ENCODE measurements around the gene CAMK1D. TPM values are rescaled to one million over a fixed set of nuclear protein-coding genes. Genes with fewer than 3 reads are reported as not detected.

Gene CAMK1D
- total and polyA plus RNA-seq, 2 of the 4 experiments (the other 2 are of a cell fraction) = 5.0 to 5.3 TPM

GRCh38 chr10:12597788-12598765, 248.7 kb downstream of the CAMK1D start:
- DNase-seq (no peak), ATAC-seq (ENCODE audit: low read depth) (no peak)
- Histone ChIP-seq H3K9ac (ENCODE audit: low read depth, low read length) (no peak overlapping the region), H4K20me1 (ENCODE audit: insufficient read depth, low read length) (no peaks in the 10 kb centered on the region), H3K9me1 (ENCODE audit: insufficient read depth, low read length) (no peaks in the 10 kb centered on the region), H3K9me3 (ENCODE audit: control insufficient read depth, insufficient read depth, low read length) (peaks cover 7% of the 10 kb centered on the region), H3K14ac (replicated peaks; ENCODE audit: low read depth, low read length) (no peak overlapping the region), H2AK9ac (replicated peaks; ENCODE audit: low read depth, low read length, poor library complexity) (no peak overlapping the region), H2AFZ (replicated peaks; ENCODE audit: low read length, poor library complexity) (no peak overlapping the region), H3K27me3 (ENCODE audit: control insufficient read depth, insufficient read depth, low read length) (no peaks in the 10 kb centered on the region), H3K36me3 (ENCODE audit: control insufficient read depth, insufficient read depth, low read length) (no peaks in the 10 kb centered on the region), H3K4me2 (ENCODE audit: low read depth, low read length) (no peak overlapping the region), H3K4ac (ENCODE audit: low read depth, low read length) (no peak overlapping the region), H4K8ac (ENCODE audit: low read depth in 2 of 2, low read length in 2 of 2) (no peak overlapping the region), H3K23ac (ENCODE audit: low read depth, low read length) (no peak overlapping the region), H2BK120ac (ENCODE audit: low read depth, low read length) (no peak overlapping the region), H2BK15ac (ENCODE audit: low read depth, low read length) (no peak overlapping the region), H2AK5ac (ENCODE audit: low read depth, low read length) (no peak overlapping the region), H3K18ac (ENCODE audit: low read depth, low read length) (no peak overlapping the region), H2BK5ac (ENCODE audit: low read depth, low read length, poor library complexity, severe bottlenecking) (no peak overlapping the region), H3K4me3 (ENCODE audit: insufficient read depth, low read depth, low read length) (no peak overlapping the region), H3K27ac (ENCODE audit: insufficient read depth, low read length) (no peak overlapping the region), H4K91ac (ENCODE audit: insufficient read depth, low read depth, low read length) (no peak overlapping the region), H3K79me1 (ENCODE audit: low read depth in 1 of 2, low read length in 2 of 2) (no peaks in the 10 kb centered on the region), H4K5ac (ENCODE audit: low read depth, low read length) (no peak overlapping the region), H2BK20ac (ENCODE audit: low read depth, low read length) (no peak overlapping the region), H3K56ac (ENCODE audit: extremely low read depth, insufficient read depth, low read length) (no peak overlapping the region), H3K4me1 (ENCODE audit: control insufficient read depth, insufficient read depth, low read length) (no peaks in the 10 kb centered on the region)
- BruUV-seq (replicated peaks) = no TSS peak
- intact Hi-C loops (cut with micrococcal nuclease) (no loop called here), dilution Hi-C loops (cut with HindIII; ENCODE audit: low sequenced_read_pairs, unreplicated experiment) (no loop called here), in situ Hi-C loops (cut with MboI; ENCODE audit: low sequenced_read_pairs) (no loop called here)
- POLR2A ChIA-PET (ENCODE audit: unreplicated experiment) = no interaction called here
- TF ChIP-seq CHD1 (IDR thresholded peaks at IDR 0.05; ENCODE audit: low read depth, low read length) = no peak
- no peak for TF ChIP-seq BHLHE40 (IDR thresholded peaks at IDR 0.05; ENCODE audit: low read depth, low read length)
- TF ChIP-seq RCOR1 (IDR thresholded peaks at IDR 0.05; ENCODE audit: insufficient replicate concordance, low read length) = no peak
- TF ChIP-seq SMC3 (IDR thresholded peaks at IDR 0.05; ENCODE audit: low read depth, low read length) = no peak
- TF ChIP-seq POLR2A (IDR thresholded peaks at IDR 0.05; ENCODE audit: low read depth, low read length) = no peak
- TF ChIP-seq MAFK (IDR thresholded peaks at IDR 0.05; ENCODE audit: low read depth, low read length) = no peak
- no peak for TF ChIP-seq FOS (IDR thresholded peaks at IDR 0.05; ENCODE audit: low read depth, low read length)
- TF ChIP-seq, protein P1, sequence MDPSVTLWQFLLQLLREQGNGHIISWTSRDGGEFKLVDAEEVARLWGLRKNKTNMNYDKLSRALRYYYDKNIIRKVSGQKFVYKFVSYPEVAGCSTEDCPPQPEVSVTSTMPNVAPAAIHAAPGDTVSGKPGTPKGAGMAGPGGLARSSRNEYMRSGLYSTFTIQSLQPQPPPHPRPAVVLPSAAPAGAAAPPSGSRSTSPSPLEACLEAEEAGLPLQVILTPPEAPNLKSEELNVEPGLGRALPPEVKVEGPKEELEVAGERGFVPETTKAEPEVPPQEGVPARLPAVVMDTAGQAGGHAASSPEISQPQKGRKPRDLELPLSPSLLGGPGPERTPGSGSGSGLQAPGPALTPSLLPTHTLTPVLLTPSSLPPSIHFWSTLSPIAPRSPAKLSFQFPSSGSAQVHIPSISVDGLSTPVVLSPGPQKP (IDR thresholded peaks at IDR 0.05; ENCODE audit: borderline replicate concordance, low read depth, low read length) = no peak
- TF ChIP-seq, protein P2, sequence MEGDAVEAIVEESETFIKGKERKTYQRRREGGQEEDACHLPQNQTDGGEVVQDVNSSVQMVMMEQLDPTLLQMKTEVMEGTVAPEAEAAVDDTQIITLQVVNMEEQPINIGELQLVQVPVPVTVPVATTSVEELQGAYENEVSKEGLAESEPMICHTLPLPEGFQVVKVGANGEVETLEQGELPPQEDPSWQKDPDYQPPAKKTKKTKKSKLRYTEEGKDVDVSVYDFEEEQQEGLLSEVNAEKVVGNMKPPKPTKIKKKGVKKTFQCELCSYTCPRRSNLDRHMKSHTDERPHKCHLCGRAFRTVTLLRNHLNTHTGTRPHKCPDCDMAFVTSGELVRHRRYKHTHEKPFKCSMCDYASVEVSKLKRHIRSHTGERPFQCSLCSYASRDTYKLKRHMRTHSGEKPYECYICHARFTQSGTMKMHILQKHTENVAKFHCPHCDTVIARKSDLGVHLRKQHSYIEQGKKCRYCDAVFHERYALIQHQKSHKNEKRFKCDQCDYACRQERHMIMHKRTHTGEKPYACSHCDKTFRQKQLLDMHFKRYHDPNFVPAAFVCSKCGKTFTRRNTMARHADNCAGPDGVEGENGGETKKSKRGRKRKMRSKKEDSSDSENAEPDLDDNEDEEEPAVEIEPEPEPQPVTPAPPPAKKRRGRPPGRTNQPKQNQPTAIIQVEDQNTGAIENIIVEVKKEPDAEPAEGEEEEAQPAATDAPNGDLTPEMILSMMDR (conservative IDR thresholded peaks at IDR 0.05; ENCODE audit: low read depth, low read length) = no peak
- TF ChIP-seq RFX5 (IDR thresholded peaks at IDR 0.05; ENCODE audit: low read depth, low read length) = no peak
- no peak for TF ChIP-seq RAD21 (IDR thresholded peaks at IDR 0.05; ENCODE audit: low read length)
- TF ChIP-seq, protein P3, sequence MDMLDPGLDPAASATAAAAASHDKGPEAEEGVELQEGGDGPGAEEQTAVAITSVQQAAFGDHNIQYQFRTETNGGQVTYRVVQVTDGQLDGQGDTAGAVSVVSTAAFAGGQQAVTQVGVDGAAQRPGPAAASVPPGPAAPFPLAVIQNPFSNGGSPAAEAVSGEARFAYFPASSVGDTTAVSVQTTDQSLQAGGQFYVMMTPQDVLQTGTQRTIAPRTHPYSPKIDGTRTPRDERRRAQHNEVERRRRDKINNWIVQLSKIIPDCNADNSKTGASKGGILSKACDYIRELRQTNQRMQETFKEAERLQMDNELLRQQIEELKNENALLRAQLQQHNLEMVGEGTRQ (IDR thresholded peaks at IDR 0.05; ENCODE audit: low read depth, low read length) = no peak
- TF ChIP-seq MAZ (IDR thresholded peaks at IDR 0.05; ENCODE audit: borderline replicate concordance, low read depth, low read length) = no peak
- no peak for TF ChIP-seq MXI1 (IDR thresholded peaks at IDR 0.05; ENCODE audit: borderline replicate concordance, low read depth, low read length)
- CTCF ChIA-PET = no interaction called here
- WGBS, 2 experiments (ENCODE audit: extremely low coverage in 2 of 2, insufficient read length in 1 of 2) = no CpG with 5 or more reads among the region's 15 CpGs

All from IMR-90 (cell line).